Kidney epithelial cell (primary cell): ENCODE data around the gene LRP1. TPM values are rescaled to one million over a fixed set of nuclear protein-coding genes. Genes with fewer than 3 reads are reported as not detected.
A peak's percentile ranks its signal among the peaks of the same experiment; 100 is the strongest.

Experiments
- DNase-seq: peaks from one replicate; pipeline ENCODE4 v3.0.0-alpha.2; 2010; ENCODE audit warnings: low read depth
- H3K27me3 ChIP-seq: 2 replicates; pipeline ENCODE4 v1.6.0; 2011; ENCODE audit warnings: low read length; ENCODE audit not compliant: control insufficient read depth, insufficient read depth
- H3K36me3 ChIP-seq: 2 replicates; pipeline ENCODE4 v1.5.1; 2011; ENCODE audit warnings: low read length; ENCODE audit not compliant: control insufficient read depth, insufficient read depth
- H3K4me3 ChIP-seq: 2 replicates; pipeline ENCODE4 v1.5.1; 2011; ENCODE audit warnings: low read depth, mild to moderate bottlenecking, control low read depth, low read length
- CTCF ChIP-seq: IDR thresholded peaks from 2 replicates; pipeline ENCODE4 v1.5.1; 2011; ENCODE audit warnings: mild to moderate bottlenecking, moderate library complexity, low read length, control low read depth, inconsistent platforms; ENCODE audit not compliant: insufficient read depth, poor library complexity, severe bottlenecking
- total RNA-seq: library from RNA; depleted of rRNA; stranded (reverse); fragments of >200 nt; gene quantifications from 2 replicates; pipeline ENCODE4 v1.2.3, GENCODE V29; 2015

LRP1 gene
- total RNA-seq, 1 donor from 2014 or later, result 40.2 TPM

DNA sequence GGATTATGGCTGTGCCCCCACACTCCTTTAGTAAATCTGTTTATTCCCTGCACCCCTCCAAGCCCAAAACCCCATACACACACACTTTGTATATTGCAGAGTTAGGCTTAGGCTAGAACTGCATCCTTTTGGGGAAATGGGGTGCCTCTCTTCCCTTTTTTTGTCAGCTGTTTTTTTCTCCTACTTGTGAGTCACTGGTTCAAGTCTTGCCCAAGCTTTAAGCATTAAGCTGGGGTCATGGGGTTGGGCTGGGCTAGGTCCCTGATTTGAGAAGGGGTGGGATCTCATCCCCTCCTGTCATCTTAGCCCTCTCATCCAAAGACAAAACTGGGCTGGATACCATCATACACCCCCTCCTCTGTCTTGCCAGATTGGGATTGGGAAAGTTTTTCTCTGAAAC, 1.6 kb downstream of the LRP1 start:
- Histone ChIP-seq H3K36me3 (no peaks in the 10 kb centered on the region), H3K27me3 (peaks cover 2% of the 10 kb centered on the region), H3K4me3 (peak overlapping the region; percentile 79)
- no peak for TF ChIP-seq CTCF
- no peak for DNase-seq

DNA sequence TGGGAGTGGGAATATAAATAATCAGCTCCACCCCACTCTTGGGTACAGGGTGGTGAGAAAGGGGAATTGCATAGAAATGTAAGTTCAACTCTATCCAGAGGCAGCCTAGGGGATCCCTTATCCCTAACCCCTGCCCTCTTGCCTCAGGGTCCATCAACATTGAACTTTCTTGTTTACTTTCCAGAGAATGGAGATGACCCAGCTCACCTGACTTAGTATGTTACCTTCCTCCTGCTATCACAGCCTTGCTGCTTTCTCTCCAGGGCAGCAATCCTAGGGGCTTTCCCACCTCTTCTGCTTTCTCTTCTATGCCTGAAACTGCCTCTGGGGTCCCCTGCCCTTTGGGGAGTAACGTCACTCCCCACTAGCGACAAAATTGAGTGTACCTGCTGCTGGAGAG, 2.7 kb downstream of the LRP1 start:
- no peak for TF ChIP-seq CTCF

GRCh38 chr12:57131896-57132744, 3.8 kb downstream of the LRP1 start:
- no peak for TF ChIP-seq CTCF

More for the DNA sequence above, 2.7 kb downstream of the LRP1 start:
- DNase-seq, result no peak
- Histone ChIP-seq H3K4me3 (no peak overlapping the region), H3K27me3 (peaks cover 2% of the 10 kb centered on the region), H3K36me3 (no peaks in the 10 kb centered on the region)

GRCh38 chr12:57133013-57133569, 4.8 kb downstream of the LRP1 start:
- H3K27me3 ChIP-seq, result no peaks in the 10 kb centered on the region
- TF ChIP-seq CTCF, result no peak
- no peak overlapping the region for H3K4me3 ChIP-seq
- DNase-seq, result no peak
- H3K36me3 ChIP-seq, result no peaks in the 10 kb centered on the region

More at GRCh38 chr12:57131896-57132744, 3.8 kb downstream of the LRP1 start:
- DNase-seq, result no peak
- Histone ChIP-seq H3K4me3 (no peak overlapping the region), H3K36me3 (no peaks in the 10 kb centered on the region), H3K27me3 (no peaks in the 10 kb centered on the region)

- Histone ChIP-seq H3K36me3 (no peaks in the 10 kb centered on the region), H3K27me3 (no peaks in the 10 kb centered on the region), H3K4me3 (no peak overlapping the region)
- no peak for TF ChIP-seq CTCF
- no peak for DNase-seq
Observed at GRCh38 chr12:57133916-57134315, 5.6 kb downstream of the LRP1 start.
